Colon (tissue), 2 donors: ENCODE data around the gene MRPL17.

Experiments used
- FAIRE-seq: peaks from 2 replicates; lab custom pipeline; 2012; peaks lifted over from hg19 to GRCh38; lab: Jason Lieb, UNC
- donor health status: control.
- donor health status: control.

MRPL17 gene

DNA sequence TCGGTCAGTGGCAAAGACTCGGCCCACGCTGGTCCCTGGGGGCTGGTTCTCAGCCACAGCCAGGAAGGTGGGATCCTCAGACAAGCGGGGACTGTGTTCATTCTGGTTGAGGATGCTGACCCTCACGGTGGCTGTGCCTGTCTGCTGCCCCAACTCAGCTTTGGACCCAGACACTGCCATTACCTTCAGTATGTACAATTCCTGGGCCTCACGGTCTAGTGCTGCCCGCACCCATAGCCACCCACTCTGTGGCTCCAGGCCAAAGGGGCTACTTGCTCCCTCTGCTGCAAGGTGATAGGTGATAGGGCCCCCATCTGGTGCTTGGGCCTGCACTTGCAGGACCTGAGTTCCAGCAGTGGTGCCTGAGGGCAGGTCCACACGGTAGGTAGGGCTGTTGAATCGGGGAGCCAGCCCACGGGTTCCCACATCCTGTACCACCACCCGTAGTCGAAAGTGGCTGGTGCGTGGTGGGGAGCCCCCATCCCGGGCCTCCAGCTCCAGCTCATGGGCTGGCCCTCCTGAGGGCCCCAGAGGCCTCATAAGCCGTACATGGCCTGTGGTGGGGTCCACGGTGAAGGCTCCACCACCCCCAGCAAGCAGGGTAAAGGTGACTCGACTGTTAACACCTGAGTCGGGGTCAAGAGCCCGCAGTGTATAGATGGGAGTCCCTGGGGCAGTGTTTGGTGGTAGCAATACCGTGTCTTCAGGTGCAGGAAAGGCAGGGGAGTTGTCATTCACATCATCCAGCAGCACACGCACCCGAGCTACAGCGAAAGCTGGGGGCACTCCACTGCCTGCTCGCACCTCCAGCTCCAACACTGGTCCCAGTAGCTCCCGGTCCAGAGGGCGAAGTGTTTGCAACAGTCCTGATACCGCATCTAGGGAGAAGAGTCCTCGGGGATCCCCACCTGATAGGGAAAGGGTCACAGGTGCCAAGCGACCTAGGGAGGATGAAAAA is 50.7 kb downstream of the MRPL17 start:
- no peak for FAIRE-seq

DNA sequence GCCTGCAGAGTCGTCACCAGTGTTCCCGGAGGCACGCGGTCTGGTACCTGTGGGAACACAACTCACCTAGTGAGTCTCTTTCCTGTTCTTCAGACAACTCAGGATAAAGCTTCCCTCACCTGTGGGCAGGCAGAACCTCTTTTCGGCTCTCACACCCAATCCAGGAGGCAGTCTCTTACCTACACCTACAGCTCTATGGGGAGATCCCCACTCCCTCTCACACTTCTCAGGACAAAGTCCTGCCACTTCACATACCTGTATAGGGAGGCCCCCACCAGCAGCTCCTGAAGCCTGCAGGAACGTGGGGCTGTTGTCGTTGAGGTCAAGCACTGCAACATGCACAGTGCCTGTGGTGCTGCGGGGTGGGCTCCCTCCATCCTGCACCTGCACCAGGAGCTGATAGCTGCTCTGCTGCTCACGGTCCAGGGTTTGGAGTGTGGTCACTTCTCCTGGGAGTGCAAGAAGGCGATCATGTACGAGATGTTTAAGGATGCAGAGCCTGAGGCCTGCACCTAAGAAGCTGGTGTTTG is 51.7 kb downstream of the MRPL17 start:
- FAIRE-seq = no peak

DNA sequence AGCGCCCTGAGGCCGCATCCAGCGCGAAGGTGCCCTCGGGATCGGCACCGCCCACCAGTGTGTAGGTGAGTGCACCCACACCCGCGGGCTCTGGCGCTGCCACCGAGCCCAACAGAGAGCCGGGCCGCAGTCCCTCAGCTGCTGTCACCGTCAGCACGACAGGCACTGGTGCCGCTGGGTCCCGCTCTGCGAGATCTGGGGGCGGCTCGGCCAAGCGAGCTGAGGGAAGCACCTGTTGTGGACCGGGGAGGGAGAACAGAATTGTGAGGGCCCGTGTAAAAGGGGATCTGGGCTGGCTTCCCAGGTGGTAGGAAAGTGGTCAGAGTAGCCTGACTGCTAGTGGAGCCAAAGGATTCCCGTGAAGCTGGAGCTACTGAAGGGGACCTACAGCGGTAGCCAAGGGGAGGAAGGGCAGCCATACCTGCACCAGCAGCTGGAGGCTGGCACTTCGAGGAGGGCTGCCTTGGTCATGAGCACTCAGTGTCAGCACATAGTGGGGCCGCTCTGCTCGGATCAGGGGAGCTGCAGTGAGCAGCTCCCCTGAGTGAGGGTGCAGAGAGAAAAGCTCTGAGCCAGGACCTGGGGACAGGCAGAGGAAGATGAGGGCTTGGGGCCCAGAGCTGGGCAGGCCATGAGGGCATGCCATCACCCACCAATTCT is 52.4 kb downstream of the MRPL17 start:
- no peak for FAIRE-seq
